A673 (cell line): ENCODE results near the gene CINP. TPM values are rescaled to one million over a fixed set of nuclear protein-coding genes. Genes with fewer than 3 reads are reported as not detected.

Experiments
- BruUV-seq: library from RNA; stranded (reverse); fragments of 400-500 nt; replicated peaks from 2 replicates; lab custom pipeline; 2021; lab: Mats Ljungman, UMichigan
- CTCF ChIA-PET: fragments of 300-600 bp; sonication (Branson Sonifier 250); formaldehyde crosslinking; loops from one replicate; lab custom pipeline; 2022; ENCODE audit warnings: antibody characterized with exemption; lab: Charles Lee
- POLR2A ChIA-PET: fragments of 300-600 bp; sonication (Branson Sonifier 250); formaldehyde crosslinking; loops from one replicate; lab custom pipeline; 2022; ENCODE audit warnings: antibody characterized with exemption; ENCODE audit not compliant: low non-redundant PET; lab: Charles Lee
- DNase-seq: peaks from one replicate; pipeline ENCODE4 v3.0.0-alpha.2; 2015; ENCODE audit warnings: low spot score
- H3K27ac ChIP-seq: fragments of 200-600 bp; sonication (generic); 2 replicates; pipeline ENCODE4 v1.5.1; 2016; ENCODE audit warnings: mixed run types, low read depth, mild to moderate bottlenecking, mixed read lengths, antibody characterized with exemption, low read length; ENCODE audit not compliant: poor library complexity, severe bottlenecking
- H3K27me3 ChIP-seq: fragments of 200-600 bp; sonication (generic); replicated peaks from 2 replicates; pipeline ENCODE4 v1.6.1; 2017; ENCODE audit warnings: mixed run types, low read depth, mild to moderate bottlenecking, mixed read lengths, antibody characterized with exemption, low read length; ENCODE audit not compliant: insufficient read depth, poor library complexity
- H3K36me3 ChIP-seq: fragments of 200-600 bp; sonication (generic); 2 replicates; pipeline ENCODE4 v1.6.1; 2016; ENCODE audit warnings: mixed run types, mild to moderate bottlenecking, mixed read lengths, antibody characterized with exemption, low read length; ENCODE audit not compliant: insufficient read depth, poor library complexity, severe bottlenecking
- H3K4me1 ChIP-seq: fragments of 200-600 bp; sonication (generic); 2 replicates; pipeline ENCODE4 v1.6.1; 2017; ENCODE audit warnings: mixed run types, mild to moderate bottlenecking, mixed read lengths, antibody characterized with exemption, low read length; ENCODE audit not compliant: insufficient read depth, poor library complexity, severe bottlenecking
- H3K4me3 ChIP-seq: fragments of 200-600 bp; sonication (generic); 2 replicates; pipeline ENCODE4 v1.5.1; 2016; ENCODE audit warnings: low read depth, mixed run types, mild to moderate bottlenecking, mixed read lengths, low read length; ENCODE audit not compliant: poor library complexity, severe bottlenecking
- H3K9me3 ChIP-seq: fragments of 200-600 bp; sonication (generic); 2 replicates; pipeline ENCODE4 v1.6.1; 2016; ENCODE audit warnings: mixed run types, low read depth, mild to moderate bottlenecking, mixed read lengths, antibody characterized with exemption, low read length; ENCODE audit not compliant: poor library complexity, severe bottlenecking
- EZH2 ChIP-seq: fragments of 200-600 bp; sonication (generic); IDR thresholded peaks from 2 replicates; pipeline ENCODE4 v1.6.1; 2017; ENCODE audit warnings: borderline replicate concordance, low read depth, mild to moderate bottlenecking, mixed read lengths, antibody characterized with exemption, low read length; ENCODE audit not compliant: poor library complexity, severe bottlenecking
- intact Hi-C: fragments of 100-400 bp; cut with micrococcal nuclease; formaldehyde crosslinking; loops from one replicate; pipeline ENCODE4 v1.10.0; 2022; ENCODE audit not compliant: unreplicated experiment
- total RNA-seq: library from RNA; stranded (reverse); gene quantifications from 2 replicates; pipeline ENCODE4 v1.2.3, GENCODE V29; 2021
- TF ChIP-seq, protein P1 (sequence below): fragments of 300-800, 200-600 bp; sonication (generic); conservative IDR thresholded peaks from 2 replicates; pipeline ENCODE4 v1.5.1; 2017; ENCODE audit warnings: low read depth, mild to moderate bottlenecking, antibody characterized with exemption, low read length, moderate library complexity, mixed read lengths

CINP gene
- total RNA-seq, 1 experiment from 2014 or later = 46.6 TPM

DNA sequence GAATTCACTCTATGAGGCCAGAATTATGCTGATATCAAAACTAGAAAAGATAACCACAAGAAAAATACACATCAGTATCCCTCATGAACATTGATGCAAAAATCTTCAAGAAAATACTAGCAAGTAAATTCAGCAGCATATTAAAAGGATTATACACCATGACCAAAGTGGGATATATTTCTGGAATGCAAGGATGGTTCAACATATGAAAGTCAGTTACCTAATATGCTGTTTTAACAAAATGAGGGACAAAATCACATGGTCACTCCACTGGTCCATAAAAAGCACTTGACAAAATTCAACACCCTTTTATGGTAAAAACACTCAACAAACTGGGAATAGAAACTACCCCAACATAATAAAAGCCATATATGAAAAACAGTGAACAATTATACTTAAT, 40.3 kb upstream of the CINP start:
- intact Hi-C loops = no loop called here

DNA sequence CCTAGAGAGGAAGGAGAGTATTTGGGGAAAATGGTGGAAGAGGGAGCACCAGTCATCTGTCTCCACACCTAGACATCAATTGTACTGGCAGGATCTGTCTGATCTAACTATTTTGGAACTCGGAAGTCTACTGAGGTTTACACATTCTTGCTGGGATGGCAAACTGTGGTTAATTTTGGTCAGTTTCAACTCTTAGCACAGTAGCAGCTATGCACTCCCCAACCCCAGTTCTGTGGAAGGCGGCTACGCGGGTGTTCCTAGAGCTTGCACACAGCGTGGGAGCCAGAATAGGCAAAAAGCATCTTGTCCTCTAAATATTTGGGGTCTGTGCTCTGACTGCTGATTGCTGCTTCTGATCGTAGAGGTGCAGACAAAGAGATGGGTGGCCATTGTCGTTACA, 33.8 kb upstream of the CINP start:
- Histone ChIP-seq H3K36me3 (no peaks in the 10 kb centered on the region), H3K9me3 (no peaks in the 10 kb centered on the region), H3K4me3 (no peak overlapping the region), H3K4me1 (no peaks in the 10 kb centered on the region), H3K27me3 (no peaks in the 10 kb centered on the region), H3K27ac (no peak overlapping the region)
- no TSS peak for BruUV-seq
- ChIA-PET CTCF (no interaction called here), POLR2A (no interaction called here)
- TF ChIP-seq EZH2 = no peak
- TF ChIP-seq, protein P1, sequence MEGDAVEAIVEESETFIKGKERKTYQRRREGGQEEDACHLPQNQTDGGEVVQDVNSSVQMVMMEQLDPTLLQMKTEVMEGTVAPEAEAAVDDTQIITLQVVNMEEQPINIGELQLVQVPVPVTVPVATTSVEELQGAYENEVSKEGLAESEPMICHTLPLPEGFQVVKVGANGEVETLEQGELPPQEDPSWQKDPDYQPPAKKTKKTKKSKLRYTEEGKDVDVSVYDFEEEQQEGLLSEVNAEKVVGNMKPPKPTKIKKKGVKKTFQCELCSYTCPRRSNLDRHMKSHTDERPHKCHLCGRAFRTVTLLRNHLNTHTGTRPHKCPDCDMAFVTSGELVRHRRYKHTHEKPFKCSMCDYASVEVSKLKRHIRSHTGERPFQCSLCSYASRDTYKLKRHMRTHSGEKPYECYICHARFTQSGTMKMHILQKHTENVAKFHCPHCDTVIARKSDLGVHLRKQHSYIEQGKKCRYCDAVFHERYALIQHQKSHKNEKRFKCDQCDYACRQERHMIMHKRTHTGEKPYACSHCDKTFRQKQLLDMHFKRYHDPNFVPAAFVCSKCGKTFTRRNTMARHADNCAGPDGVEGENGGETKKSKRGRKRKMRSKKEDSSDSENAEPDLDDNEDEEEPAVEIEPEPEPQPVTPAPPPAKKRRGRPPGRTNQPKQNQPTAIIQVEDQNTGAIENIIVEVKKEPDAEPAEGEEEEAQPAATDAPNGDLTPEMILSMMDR = no peak
- DNase-seq = no peak
- intact Hi-C loops = no loop called here

More for the DNA sequence above, 40.3 kb upstream of the CINP start:
- H3K9me3 ChIP-seq = peaks cover 6% of the 10 kb centered on the region
- POLR2A ChIA-PET = no interaction called here
- no peak overlapping the region for H3K27ac ChIP-seq
- CTCF ChIA-PET = no interaction called here
- no peaks in the 10 kb centered on the region for H3K4me1 ChIP-seq
- DNase-seq = no peak
- no TSS peak for BruUV-seq
- no peak overlapping the region for H3K4me3 ChIP-seq
- TF ChIP-seq, protein P1 = no peak
- TF ChIP-seq EZH2 = no peak
- no peaks in the 10 kb centered on the region for H3K27me3 ChIP-seq
- no peaks in the 10 kb centered on the region for H3K36me3 ChIP-seq

DNA sequence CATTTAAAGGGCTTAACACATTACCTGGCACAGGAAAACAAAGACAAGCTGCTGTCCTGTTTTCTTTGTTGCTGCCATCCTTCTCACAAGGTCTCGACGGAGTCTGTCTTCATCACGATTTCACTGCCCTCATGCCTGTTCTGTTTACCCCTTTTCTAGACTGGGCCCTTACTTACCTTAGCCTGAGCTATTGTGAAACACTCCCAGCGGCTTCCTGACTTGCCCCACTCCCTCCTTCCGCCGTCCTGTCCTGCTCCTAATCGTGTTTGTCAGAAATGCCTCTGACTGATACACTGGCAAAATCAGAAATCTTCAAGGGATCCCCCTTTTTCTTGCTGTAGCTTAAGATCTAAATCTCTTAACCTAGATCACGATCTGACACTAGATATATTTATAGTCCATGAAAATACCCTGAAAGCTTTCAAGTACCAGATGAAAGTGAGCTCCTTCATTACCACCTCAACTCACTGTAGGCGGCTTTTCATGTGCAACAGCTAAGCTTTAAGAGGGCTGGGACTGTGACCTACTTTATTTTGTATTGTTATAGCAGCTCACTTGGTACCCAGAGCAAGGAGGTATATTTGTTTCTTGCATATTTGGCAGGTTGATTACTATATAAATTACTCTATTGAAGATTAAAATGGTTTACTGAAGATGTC, 32.2 kb upstream of the CINP start:
- ChIA-PET POLR2A (no interaction called here), CTCF (no interaction called here)
- Histone ChIP-seq H3K27ac (no peak overlapping the region), H3K27me3 (no peaks in the 10 kb centered on the region), H3K4me3 (no peak overlapping the region), H3K36me3 (no peaks in the 10 kb centered on the region), H3K9me3 (no peaks in the 10 kb centered on the region), H3K4me1 (no peaks in the 10 kb centered on the region)
- intact Hi-C loops = no loop called here
- no TSS peak for BruUV-seq
- no peak for DNase-seq
- no peak for TF ChIP-seq EZH2
- TF ChIP-seq, protein P1 = no peak
